MCF 10A (cell line): Measurements from ENCODE around the gene RICTOR. TPM values are rescaled to one million over a fixed set of nuclear protein-coding genes. Genes with fewer than 3 reads are reported as not detected.

Experiments
- BruUV-seq: library from RNA; stranded (reverse); fragments of 400-500 nt; replicated peaks from 2 replicates; lab custom pipeline; 2021; lab: Mats Ljungman, UMichigan
- CTCF ChIA-PET: fragments of 300-600 bp; sonication (Branson Sonifier 250); formaldehyde crosslinking; extraction: SDS; loops from one replicate; lab custom pipeline; 2021; ENCODE audit warnings: antibody characterized with exemption, inconsistent platforms; lab: Yijun Ruan, JAX
- POLR2A ChIA-PET: fragments of 300-600, 350-650 bp; sonication (Branson Sonifier 250); formaldehyde crosslinking; extraction: SDS; loops from one replicate; lab custom pipeline; 2020; ENCODE audit warnings: antibody characterized with exemption, inconsistent platforms; lab: Yijun Ruan, JAX
- DNase-seq: peaks from one replicate; pipeline ENCODE4 v3.0.0-alpha.2; 2018; ENCODE audit not compliant: unreplicated experiment
- H3K27ac Mint-ChIP-seq: one replicate; pipeline ENCODE4 v1.8.0; 2022; ENCODE audit warnings: mild to moderate bottlenecking, low read depth, mixed read lengths; ENCODE audit not compliant: unreplicated experiment
- H3K27me3 Mint-ChIP-seq: one replicate; pipeline ENCODE4 v1.8.0; 2022; ENCODE audit warnings: mixed read lengths; ENCODE audit not compliant: insufficient read depth, unreplicated experiment
- H3K36me3 Mint-ChIP-seq: one replicate; pipeline ENCODE4 v1.8.0; 2022; ENCODE audit warnings: mild to moderate bottlenecking, moderate library complexity, mixed read lengths; ENCODE audit not compliant: insufficient read depth, unreplicated experiment
- H3K4me1 Mint-ChIP-seq: one replicate; pipeline ENCODE4 v1.8.0; 2022; ENCODE audit warnings: mixed read lengths; ENCODE audit not compliant: insufficient read depth, unreplicated experiment
- H3K4me3 Mint-ChIP-seq: one replicate; pipeline ENCODE4 v1.8.0; 2022; ENCODE audit warnings: mild to moderate bottlenecking, moderate library complexity, mixed read lengths; ENCODE audit not compliant: unreplicated experiment
- H3K9me3 Mint-ChIP-seq: one replicate; pipeline ENCODE4 v1.8.0; 2022; ENCODE audit warnings: mixed read lengths; ENCODE audit not compliant: unreplicated experiment
- intact Hi-C: fragments of 100-400 bp; cut with micrococcal nuclease; formaldehyde crosslinking; loops from 2 replicates; pipeline ENCODE4 v1.14.1; 2022
- total RNA-seq: library from RNA; stranded (reverse); gene quantifications from 2 replicates; pipeline ENCODE4 v1.2.3, GENCODE V29; 2022
- TF ChIP-seq, protein P1 (sequence below): fragments of 200-600 bp; IDR thresholded peaks from one replicate; pipeline ENCODE4 v1.8.0; 2022; ENCODE audit warnings: antibody characterized with exemption, mild to moderate bottlenecking; ENCODE audit not compliant: unreplicated experiment

The RICTOR gene
- total RNA-seq, 1 experiment from 2014 or later, result 25.7 TPM

- Mint-ChIP-seq H3K27ac (no peak overlapping the region), H3K9me3 (no peaks in the 10 kb centered on the region), H3K36me3 (no peaks in the 10 kb centered on the region), H3K4me3 (no peak overlapping the region), H3K4me1 (peaks cover 18% of the 10 kb centered on the region), H3K27me3 (no peaks in the 10 kb centered on the region)
- TF ChIP-seq, protein P1, sequence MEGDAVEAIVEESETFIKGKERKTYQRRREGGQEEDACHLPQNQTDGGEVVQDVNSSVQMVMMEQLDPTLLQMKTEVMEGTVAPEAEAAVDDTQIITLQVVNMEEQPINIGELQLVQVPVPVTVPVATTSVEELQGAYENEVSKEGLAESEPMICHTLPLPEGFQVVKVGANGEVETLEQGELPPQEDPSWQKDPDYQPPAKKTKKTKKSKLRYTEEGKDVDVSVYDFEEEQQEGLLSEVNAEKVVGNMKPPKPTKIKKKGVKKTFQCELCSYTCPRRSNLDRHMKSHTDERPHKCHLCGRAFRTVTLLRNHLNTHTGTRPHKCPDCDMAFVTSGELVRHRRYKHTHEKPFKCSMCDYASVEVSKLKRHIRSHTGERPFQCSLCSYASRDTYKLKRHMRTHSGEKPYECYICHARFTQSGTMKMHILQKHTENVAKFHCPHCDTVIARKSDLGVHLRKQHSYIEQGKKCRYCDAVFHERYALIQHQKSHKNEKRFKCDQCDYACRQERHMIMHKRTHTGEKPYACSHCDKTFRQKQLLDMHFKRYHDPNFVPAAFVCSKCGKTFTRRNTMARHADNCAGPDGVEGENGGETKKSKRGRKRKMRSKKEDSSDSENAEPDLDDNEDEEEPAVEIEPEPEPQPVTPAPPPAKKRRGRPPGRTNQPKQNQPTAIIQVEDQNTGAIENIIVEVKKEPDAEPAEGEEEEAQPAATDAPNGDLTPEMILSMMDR, result peak; percentile 75
- peak; percentile 65 for DNase-seq
- POLR2A ChIA-PET, result interaction anchor here (0.6 to 3.6 kb wide), 6 partner anchors 9 to 139 kb away, joined by 3 to 20 read pairs (median 4); partner anchors contain the start of gene FYB1
- CTCF ChIA-PET, result interaction anchor here (0.5 to 3.3 kb wide), 32 partner anchors 9 to 1557 kb away, joined by 3 to 40 read pairs (median 4); no protein-coding TSS in a partner anchor
- intact Hi-C loops, result loop anchor here (2.0 kb wide), 1 partner anchor 76 kb away; no protein-coding TSS in a partner anchor
- BruUV-seq, result no TSS peak
These were observed 6.5 kb upstream of the RICTOR start for GRCh38 chr5:39080597-39081204.

GRCh38 chr5:39080168-39080567 is 6.0 kb upstream of the RICTOR start:
- no TSS peak for BruUV-seq
- intact Hi-C loops, result loop anchor here (2.0 kb wide), 1 partner anchor 75 kb away; no protein-coding TSS in a partner anchor
- peaks cover 4% of the 10 kb centered on the region for H3K36me3 Mint-ChIP-seq
- TF ChIP-seq, protein P1, result no peak
- CTCF ChIA-PET, result interaction anchor here (0.5 to 3.3 kb wide), 19 partner anchors 9 to 1098 kb away, joined by 3 to 40 read pairs (median 5); no protein-coding TSS in a partner anchor
- no peak overlapping the region for H3K27ac Mint-ChIP-seq
- no peaks in the 10 kb centered on the region for H3K27me3 Mint-ChIP-seq
- H3K4me3 Mint-ChIP-seq, result no peak overlapping the region
- H3K9me3 Mint-ChIP-seq, result no peaks in the 10 kb centered on the region
- H3K4me1 Mint-ChIP-seq, result peaks cover 23% of the 10 kb centered on the region
- POLR2A ChIA-PET, result interaction anchor here (0.7 to 3.6 kb wide), 6 partner anchors 8 to 139 kb away, joined by 3 to 20 read pairs (median 4); partner anchors contain the start of gene FYB1
- DNase-seq, result no peak

GRCh38 chr5:39079147-39079546 is 4.9 kb upstream of the RICTOR start:
- POLR2A ChIA-PET, result interaction anchor here (1.2 to 3.6 kb wide), 3 partner anchors 14 to 23 kb away, joined by 3 to 20 read pairs (median 3); no protein-coding TSS in a partner anchor
- H3K9me3 Mint-ChIP-seq, result no peaks in the 10 kb centered on the region
- TF ChIP-seq, protein P1, result no peak
- no peaks in the 10 kb centered on the region for H3K27me3 Mint-ChIP-seq
- H3K4me3 Mint-ChIP-seq, result no peak overlapping the region
- no peak for DNase-seq
- no peak overlapping the region for H3K27ac Mint-ChIP-seq
- peaks cover 26% of the 10 kb centered on the region for H3K4me1 Mint-ChIP-seq
- BruUV-seq, result no TSS peak
- CTCF ChIA-PET, result interaction anchor here (0.7 to 3.3 kb wide), 6 partner anchors 21 to 204 kb away, joined by 3 to 40 read pairs (median 4); no protein-coding TSS in a partner anchor
- intact Hi-C loops, result loop anchor here (5.0 to 10.0 kb wide), 2 partner anchors 116 to 203 kb away; no protein-coding TSS in a partner anchor
- H3K36me3 Mint-ChIP-seq, result peaks cover 6% of the 10 kb centered on the region
